AG09319 (cell line): Measurements from ENCODE around the gene PRAMEF13.
"Not testable (repeated sequence)": the region's sequence is repeated elsewhere in the genome, so short reads cannot be mapped to it uniquely, and the experiment has no call there.

Experiments
- DNase-seq: peaks from one replicate; pipeline ENCODE4 v3.0.0-alpha.2; 2010; ENCODE audit warnings: low read depth; ENCODE audit errors: extremely low read depth
- CTCF ChIP-seq: IDR thresholded peaks from 2 replicates; pipeline ENCODE4 v1.5.1; 2011; ENCODE audit warnings: low read depth, mild to moderate bottlenecking, inconsistent platforms, low read length, moderate library complexity

Gene PRAMEF13

DNA sequence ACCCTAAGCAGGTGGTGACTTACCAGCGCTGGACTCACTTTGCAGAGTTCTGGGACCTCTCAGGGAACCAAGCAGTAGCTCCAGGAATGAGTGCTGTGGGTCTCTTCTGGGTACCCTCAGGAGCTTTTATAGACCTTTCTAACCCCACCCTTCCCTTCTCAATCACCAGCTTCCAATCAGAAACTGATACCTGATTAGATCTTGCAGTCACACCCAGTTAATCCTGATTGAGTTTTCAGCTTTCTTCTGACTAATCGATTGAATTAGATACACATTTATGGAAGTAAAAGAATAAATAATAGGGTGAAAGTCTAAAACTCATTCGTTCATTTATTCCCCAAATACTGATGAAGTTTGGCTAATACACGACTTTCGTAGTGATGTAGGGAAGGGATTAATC, at the start of gene PRAMEF13:
PRAMEF13 (minus strand) TSS at position 101 of the 400 bp plus-strand sequence. CDS start 1,820 bp downstream, outside the sequence.
- DNase-seq: not testable (repeated sequence)

GRCh38 chr1:13247122-13247521, 45.9 kb upstream of the PRAMEF13 start:
- not testable (repeated sequence) for DNase-seq

DNA sequence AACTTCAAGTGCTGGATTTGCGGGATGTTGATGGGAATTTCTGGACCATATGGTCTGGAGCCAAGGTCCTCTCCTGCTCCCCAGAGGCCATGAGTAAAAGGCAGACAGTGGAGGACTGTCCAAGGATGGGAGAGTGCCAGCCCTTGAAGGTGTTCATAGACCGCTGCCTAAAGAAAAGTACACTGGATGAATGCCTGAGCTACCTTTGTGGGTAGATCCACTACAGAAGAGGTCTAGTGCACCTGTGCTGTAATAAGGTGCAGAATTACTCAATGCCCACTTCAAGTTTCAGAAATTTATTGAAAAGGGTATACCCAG, 45.3 kb upstream of the PRAMEF13 start:
- DNase-seq: not testable (repeated sequence)

GRCh38 chr1:13245841-13246553, 44.8 kb upstream of the PRAMEF13 start:
- DNase-seq: not testable (repeated sequence)

DNA sequence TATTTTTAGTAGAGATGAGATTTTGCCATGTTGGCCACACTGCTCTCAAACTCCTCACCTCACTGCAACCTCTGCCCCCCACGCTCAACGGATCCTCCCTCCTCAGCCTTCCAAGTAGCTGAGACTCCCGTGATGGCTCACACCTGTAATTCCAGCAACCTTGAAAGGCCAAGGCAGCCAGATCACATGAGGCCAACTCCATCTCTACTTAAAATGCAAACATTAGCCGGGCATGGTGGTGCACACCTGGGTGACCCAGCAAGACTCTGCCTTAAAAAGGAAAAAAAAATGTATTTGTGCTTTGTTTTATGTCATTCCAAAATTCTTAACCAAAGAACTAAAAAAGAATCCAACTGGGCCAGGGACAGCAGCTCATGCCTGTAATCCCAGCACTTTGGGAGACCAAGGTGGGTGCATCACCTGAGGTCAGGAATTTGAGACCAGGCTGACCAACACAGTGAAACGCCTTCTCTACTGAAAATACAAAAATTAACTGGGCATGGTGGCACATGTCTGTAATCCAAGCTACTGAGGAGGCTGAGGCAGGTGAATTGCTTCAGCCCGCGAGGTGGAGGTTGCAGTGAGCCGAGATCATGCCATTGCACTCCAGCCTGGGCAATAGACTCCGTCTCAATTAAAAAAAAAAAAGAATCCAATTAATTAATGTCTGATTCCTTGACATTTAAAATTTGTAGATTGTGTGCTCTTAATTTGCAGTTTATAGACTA, 42.5 kb upstream of the PRAMEF13 start:
- not testable (repeated sequence) for DNase-seq

- not testable (repeated sequence) for DNase-seq
Observed at GRCh38 chr1:13239633-13240032, 38.4 kb upstream of the PRAMEF13 start.

DNA sequence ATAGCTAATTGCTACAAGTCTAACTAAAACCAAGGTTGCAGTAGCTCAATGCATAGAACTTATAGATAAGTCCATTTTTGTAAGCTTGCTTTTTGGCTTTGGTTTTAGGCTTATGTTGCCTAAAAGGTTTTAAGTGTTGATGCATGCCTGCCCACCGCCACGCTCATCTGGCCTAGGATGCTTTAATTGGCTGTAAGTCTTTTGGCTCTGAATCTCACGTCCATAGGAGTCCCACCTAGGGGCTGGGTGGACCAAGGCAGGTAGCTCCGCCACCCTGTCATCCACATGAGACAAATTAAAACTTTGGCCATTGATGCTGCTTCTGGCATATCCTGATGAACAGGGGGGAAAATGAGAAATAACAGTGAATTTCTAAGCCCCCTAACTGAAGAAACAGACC, 36.4 kb upstream of the PRAMEF13 start:
- not testable (repeated sequence) for DNase-seq

DNA sequence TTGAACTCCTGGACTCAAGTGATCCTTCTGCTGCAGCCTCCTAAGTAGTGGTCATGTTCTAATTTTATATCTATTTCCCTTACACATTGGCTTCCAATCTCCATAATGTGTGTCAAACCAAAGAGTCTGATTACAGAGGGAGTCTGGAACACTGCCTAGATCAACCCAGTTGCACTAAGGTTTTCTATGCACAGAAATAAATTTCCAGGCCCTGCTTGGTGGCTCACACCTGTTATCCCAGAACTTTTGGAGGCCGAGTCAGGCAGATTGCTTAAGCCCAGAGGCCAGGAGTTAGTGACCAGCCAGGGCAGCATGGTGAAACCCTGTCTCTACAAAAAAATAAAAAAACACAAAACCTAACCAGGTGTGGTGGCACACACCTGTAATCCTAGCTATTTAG, 32.8 kb upstream of the PRAMEF13 start:
- not testable (repeated sequence) for DNase-seq

- not testable (repeated sequence) for DNase-seq
Observed at GRCh38 chr1:13232056-13232455, 30.8 kb upstream of the PRAMEF13 start.

- not testable (repeated sequence) for DNase-seq
Observed at GRCh38 chr1:13231061-13231750, 30.0 kb upstream of the PRAMEF13 start.

- not testable (repeated sequence) for DNase-seq
Observed at GRCh38 chr1:13230601-13231000, 29.4 kb upstream of the PRAMEF13 start.

GRCh38 chr1:13230096-13230495, 28.9 kb upstream of the PRAMEF13 start:
- DNase-seq: not testable (repeated sequence)

DNA sequence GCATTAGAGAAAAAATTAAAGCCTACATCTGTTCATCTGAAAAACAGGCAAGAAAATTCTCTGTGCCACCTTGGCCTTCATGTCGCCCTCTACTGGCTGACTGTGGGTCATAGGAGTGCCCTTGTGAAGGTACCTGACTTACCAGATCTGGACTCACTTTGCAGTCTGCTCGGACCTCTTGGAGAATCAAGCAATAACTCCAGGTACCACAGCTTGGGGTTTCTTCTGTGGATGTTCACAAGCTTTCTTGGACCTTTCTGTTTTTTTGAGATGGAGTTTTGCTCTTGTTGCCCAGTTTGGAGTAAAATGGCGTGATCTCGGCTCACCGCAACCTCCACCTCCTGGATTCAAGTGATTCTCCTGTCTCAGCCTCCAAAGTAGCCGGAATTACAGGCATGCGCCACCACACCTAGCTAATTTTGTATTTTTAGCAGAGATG, 27.2 kb upstream of the PRAMEF13 start:
- no peak for TF ChIP-seq CTCF
- DNase-seq: no peak

DNA sequence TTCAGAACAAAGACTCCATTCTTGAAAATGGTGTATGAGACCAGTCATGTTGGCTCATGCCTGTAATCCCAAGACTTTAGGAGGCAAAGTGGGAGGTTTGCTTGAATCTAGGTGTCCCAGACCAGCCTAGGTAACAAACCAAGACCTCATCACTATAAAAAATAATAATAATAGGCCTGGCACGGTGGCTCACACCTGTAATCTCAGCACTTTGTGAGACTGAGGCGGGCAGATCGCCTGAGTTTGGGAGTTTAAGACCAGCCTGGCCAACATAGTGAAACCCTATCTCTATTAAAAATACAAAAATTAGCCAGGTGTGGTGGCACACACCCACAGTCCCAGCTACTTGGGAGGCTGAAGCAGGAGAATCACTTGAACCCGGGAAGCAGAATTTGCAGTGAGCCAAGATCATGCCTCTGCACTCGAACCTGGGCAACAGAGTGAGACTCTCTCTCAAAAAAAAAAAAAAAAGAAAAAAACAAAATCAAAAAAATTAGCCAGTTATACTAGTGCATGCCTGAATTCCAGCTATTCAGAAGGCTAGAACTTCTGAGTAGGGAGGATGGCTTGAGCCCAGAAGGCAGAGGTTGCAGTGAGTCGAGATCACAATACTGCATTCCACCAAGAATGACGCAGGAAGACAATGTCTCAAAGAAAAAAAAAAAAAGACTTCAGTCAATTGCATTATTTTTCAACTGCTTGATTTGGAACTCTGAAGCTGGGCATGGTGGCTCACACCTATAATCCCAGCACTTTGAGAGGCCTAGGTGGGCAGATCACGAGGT, 26.3 kb upstream of the PRAMEF13 start:
- DNase-seq: not testable (repeated sequence)

- DNase-seq: not testable (repeated sequence)
Observed at GRCh38 chr1:13225675-13226204, 24.5 kb upstream of the PRAMEF13 start, which contains the start of gene PRAMEF18. PRAMEF18 (minus strand) TSS chr1:13226154; CDS start chr1:13226106, 48 bp downstream.
